ENCODE results near the gene GALNT13.

GRCh38 chr2:154477319-154477718 lies 605.6 kb downstream of the GALNT13 start:
- TF ChIP-seq EZH2phosphoT487 (conservative IDR thresholded peaks at IDR 0.05; ENCODE audit: low read length) (no peak), CTCF (IDR thresholded peaks at IDR 0.05; ENCODE audit: insufficient read depth, low read length, poor library complexity, severe bottlenecking) (no peak)

Measured in SU-DHL-6 (cell line).